Measurements from ENCODE around the gene MAGEF1. TPM values are rescaled to one million over a fixed set of nuclear protein-coding genes. Genes with fewer than 3 reads are reported as not detected.

Gene MAGEF1
- total and polyA plus RNA-seq, 2 of the 13 experiments (the other 11 are each of a cell fraction or from before 2014, with no cell fraction given): 26.0 to 62.4 TPM

DNA sequence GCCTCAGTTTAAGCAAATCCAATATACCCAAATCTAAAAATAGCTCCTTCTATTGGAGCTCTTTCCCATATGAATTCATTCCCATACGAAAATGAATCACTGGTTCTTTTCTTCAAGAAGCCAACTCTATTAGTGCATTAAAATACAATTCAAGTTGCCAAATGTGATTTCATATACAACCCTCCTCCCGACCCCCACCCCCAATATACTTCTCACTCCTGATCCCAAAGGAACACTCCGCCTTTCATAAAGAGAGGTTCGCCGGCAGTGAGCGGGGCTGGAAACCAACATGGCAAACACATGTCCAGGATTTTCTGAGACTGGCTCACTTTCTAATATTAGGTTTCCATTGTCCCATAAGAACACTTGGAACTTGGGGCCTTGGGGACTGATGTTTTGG is 48.5 kb downstream of the MAGEF1 start:
- FAIRE-seq: no peak
- no TSS peak for BruUV-seq (replicated peaks)
- CTCF ChIA-PET (ENCODE audit: low intra/inter-chr PET ratio, low total read pairs): no interaction called here

GRCh38 chr3:184662187-184662586 is 49.7 kb downstream of the MAGEF1 start:
- POLR2A ChIA-PET: no interaction called here
- DNase-seq (ENCODE audit: low spot score) (no peak), FAIRE-seq (no peak), ATAC-seq (no peak)
- H3K9me3 ChIP-seq (ENCODE audit: low read length): no peaks in the 10 kb centered on the region
- H4K20me1 ChIP-seq (ENCODE audit: insufficient read depth, low read length): no peaks in the 10 kb centered on the region
- CTCF ChIA-PET (ENCODE audit: low intra/inter-chr PET ratio, low total read pairs): no interaction called here
- H3K79me2 ChIP-seq (ENCODE audit: insufficient read depth, low read length): no peaks in the 10 kb centered on the region
- H3K27ac ChIP-seq (ENCODE audit: extremely low read length, insufficient read depth, low read length): no peak overlapping the region
- H3K27me3 ChIP-seq (ENCODE audit: control insufficient read depth in 1 of 2, insufficient read depth in 2 of 2, low read length in 2 of 2): peaks cover 0 to 16% of the 10 kb centered on the region in 2 experiments; a peak in 1 of 5 replicates
- no peak overlapping the region for H3K4me3 ChIP-seq (replicated peaks in 1 of 3; ENCODE audit: insufficient read depth in 1 of 3, low read depth in 2 of 3, low read length in 3 of 3)
- in situ Hi-C loops (cut with HindIII; ENCODE audit: extremely low pct_ligation_motif_present, low pct_unique_long_range_greater_than_20kb) (no loop called here), intact Hi-C loops (cut with micrococcal nuclease; ENCODE audit: unreplicated experiment) (no loop called here)
- H3K36me3 ChIP-seq (replicated peaks in 1 of 2; ENCODE audit: control insufficient read depth in 1 of 2, insufficient read depth in 2 of 2, low read length in 2 of 2): no peaks in the 10 kb centered on the region
- TF ChIP-seq GPN1 (CRISPR knock-in tag; IDR thresholded peaks at IDR 0.05; ENCODE audit: borderline replicate concordance) (no peak), ZSCAN25 (CRISPR knock-in tag; IDR thresholded peaks at IDR 0.05) (no peak), MXD4 (CRISPR knock-in tag; IDR thresholded peaks at IDR 0.05) (no peak)
- peaks cover 24% of the 10 kb centered on the region for H3K4me1 ChIP-seq (ENCODE audit: insufficient read depth, low read length)
- no TSS peak for BruUV-seq (replicated peaks)
- WGBS (ENCODE audit: low lambda C conversion rate): 5% methylated on average over 4 of the region's 5 CpGs
- no peak overlapping the region for H3K4me2 ChIP-seq (ENCODE audit: low read depth, low read length)
- no peak overlapping the region for H2AFZ ChIP-seq (ENCODE audit: low read length)
- H3K9ac ChIP-seq (ENCODE audit: insufficient read depth, low read depth, low read length): no peak overlapping the region

More for the DNA sequence above, 48.5 kb downstream of the MAGEF1 start:
- H3K79me2 ChIP-seq (ENCODE audit: insufficient read depth, low read length): no peaks in the 10 kb centered on the region
- POLR2A ChIA-PET: no interaction called here
- DNase-seq (ENCODE audit: low spot score) (no peak), ATAC-seq (no peak)
- H3K9me3 ChIP-seq (ENCODE audit: low read length): no peaks in the 10 kb centered on the region
- in situ Hi-C loops (cut with HindIII; ENCODE audit: extremely low pct_ligation_motif_present, low pct_unique_long_range_greater_than_20kb): no loop called here
- H3K27ac ChIP-seq (ENCODE audit: extremely low read length, insufficient read depth, low read length): no peak overlapping the region
- no peak overlapping the region for H3K4me2 ChIP-seq (ENCODE audit: low read depth, low read length)
- intact Hi-C loops (cut with micrococcal nuclease; ENCODE audit: unreplicated experiment): no loop called here
- peaks cover 22% of the 10 kb centered on the region for H3K4me1 ChIP-seq (ENCODE audit: insufficient read depth, low read length)
- no peaks in the 10 kb centered on the region for H4K20me1 ChIP-seq (ENCODE audit: insufficient read depth, low read length)
- no peaks in the 10 kb centered on the region for H3K36me3 ChIP-seq (replicated peaks in 1 of 2; ENCODE audit: control insufficient read depth in 1 of 2, insufficient read depth in 2 of 2, low read length in 2 of 2)
- peaks cover 0 to 19% of the 10 kb centered on the region in 2 experiments; a peak in 1 of 5 replicates for H3K27me3 ChIP-seq (ENCODE audit: control insufficient read depth in 1 of 2, insufficient read depth in 2 of 2, low read length in 2 of 2)
- H2AFZ ChIP-seq (ENCODE audit: low read length): no peak overlapping the region
- TF ChIP-seq GATAD2A (CRISPR knock-in tag; IDR thresholded peaks at IDR 0.05) (no peak), ZNF234 (CRISPR knock-in tag; conservative IDR thresholded peaks at IDR 0.05) (no peak), ZFP90 (CRISPR knock-in tag; IDR thresholded peaks at IDR 0.05; ENCODE audit: borderline replicate concordance) (no peak), ZNF382 (CRISPR knock-in tag; IDR thresholded peaks at IDR 0.05; ENCODE audit: borderline replicate concordance) (no peak), ARNTL (CRISPR knock-in tag; IDR thresholded peaks at IDR 0.05) (no peak), IRX3 (CRISPR knock-in tag; IDR thresholded peaks at IDR 0.05; ENCODE audit: borderline replicate concordance, low read depth) (no peak), ZSCAN9 (CRISPR knock-in tag; IDR thresholded peaks at IDR 0.05; ENCODE audit: borderline replicate concordance) (no peak), SALL1 (CRISPR knock-in tag; IDR thresholded peaks at IDR 0.05) (no peak), ZFP62 (CRISPR knock-in tag; IDR thresholded peaks at IDR 0.05) (no peak), ATRX (CRISPR knock-in tag; IDR thresholded peaks at IDR 0.05; ENCODE audit: borderline replicate concordance) (no peak), RFX3 (CRISPR knock-in tag; IDR thresholded peaks at IDR 0.05) (no peak), ZNF12 (CRISPR knock-in tag; IDR thresholded peaks at IDR 0.05) (no peak), RXRB (CRISPR knock-in tag; IDR thresholded peaks at IDR 0.05; ENCODE audit: borderline replicate concordance) (no peak), KAT2B (IDR thresholded peaks at IDR 0.05; ENCODE audit: borderline replicate concordance, low read depth, low read length) (no peak), NFE2L1 (CRISPR knock-in tag; IDR thresholded peaks at IDR 0.05; ENCODE audit: borderline replicate concordance) (no peak), NFIC (IDR thresholded peaks at IDR 0.05; ENCODE audit: low read length) (no peak), ZNF841 (CRISPR knock-in tag; IDR thresholded peaks at IDR 0.05; ENCODE audit: borderline replicate concordance) (no peak)
- TF ChIP-seq, protein P1, sequence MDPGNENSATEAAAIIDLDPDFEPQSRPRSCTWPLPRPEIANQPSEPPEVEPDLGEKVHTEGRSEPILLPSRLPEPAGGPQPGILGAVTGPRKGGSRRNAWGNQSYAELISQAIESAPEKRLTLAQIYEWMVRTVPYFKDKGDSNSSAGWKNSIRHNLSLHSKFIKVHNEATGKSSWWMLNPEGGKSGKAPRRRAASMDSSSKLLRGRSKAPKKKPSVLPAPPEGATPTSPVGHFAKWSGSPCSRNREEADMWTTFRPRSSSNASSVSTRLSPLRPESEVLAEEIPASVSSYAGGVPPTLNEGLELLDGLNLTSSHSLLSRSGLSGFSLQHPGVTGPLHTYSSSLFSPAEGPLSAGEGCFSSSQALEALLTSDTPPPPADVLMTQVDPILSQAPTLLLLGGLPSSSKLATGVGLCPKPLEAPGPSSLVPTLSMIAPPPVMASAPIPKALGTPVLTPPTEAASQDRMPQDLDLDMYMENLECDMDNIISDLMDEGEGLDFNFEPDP (CRISPR knock-in tag; conservative IDR thresholded peaks at IDR 0.05): no peak
- H3K4me3 ChIP-seq (replicated peaks in 1 of 3; ENCODE audit: insufficient read depth in 1 of 3, low read depth in 2 of 3, low read length in 3 of 3): no peak overlapping the region
- WGBS (ENCODE audit: low lambda C conversion rate): 56% methylated on average over 6 of the region's 6 CpGs
- H3K9ac ChIP-seq (ENCODE audit: insufficient read depth, low read depth, low read length): no peak overlapping the region
